Activated CD4-positive, alpha-beta T cell treated with anti-CD3 and anti-CD28 coated beads, Interleukin-2, amount 10 ng/mL, durations not matched to agents 24 days and 14 days (primary cell): Measurements from ENCODE around the gene LRRC61. TPM values are rescaled to one million over a fixed set of nuclear protein-coding genes. Genes with fewer than 3 reads are reported as not detected.

Experiments used
- DNase-seq: peaks from one replicate; pipeline ENCODE4 v3.0.0; 2022
- H3K27ac Mint-ChIP-seq: one replicate; pipeline ENCODE4 v1.8.0; 2022; ENCODE audit warnings: mild to moderate bottlenecking, mixed read lengths
- H3K27me3 Mint-ChIP-seq: one replicate; pipeline ENCODE4 v1.8.0; 2022; ENCODE audit warnings: mixed read lengths
- H3K36me3 Mint-ChIP-seq: one replicate; pipeline ENCODE4 v1.8.0; 2022; ENCODE audit warnings: low read depth, mild to moderate bottlenecking, mixed read lengths
- H3K4me1 Mint-ChIP-seq: one replicate; pipeline ENCODE4 v1.8.0; 2021; ENCODE audit warnings: mixed read lengths
- H3K4me3 Mint-ChIP-seq: one replicate; pipeline ENCODE4 v1.8.0; 2022; ENCODE audit warnings: mild to moderate bottlenecking, moderate library complexity, mixed read lengths
- H3K9me3 Mint-ChIP-seq: one replicate; pipeline ENCODE4 v1.8.0; 2021; ENCODE audit warnings: mixed read lengths
- intact Hi-C: fragments of 100-400 bp; cut with micrococcal nuclease; formaldehyde crosslinking; loops from one replicate; pipeline ENCODE4 v1.15.1; 2023
- total RNA-seq: library from RNA; stranded (reverse); gene quantifications from 2 replicates; pipeline ENCODE4 v1.2.3, GENCODE V29; 2022

Gene LRRC61
- total RNA-seq, 1 donor from 2014 or later, result 26.8 TPM

DNA sequence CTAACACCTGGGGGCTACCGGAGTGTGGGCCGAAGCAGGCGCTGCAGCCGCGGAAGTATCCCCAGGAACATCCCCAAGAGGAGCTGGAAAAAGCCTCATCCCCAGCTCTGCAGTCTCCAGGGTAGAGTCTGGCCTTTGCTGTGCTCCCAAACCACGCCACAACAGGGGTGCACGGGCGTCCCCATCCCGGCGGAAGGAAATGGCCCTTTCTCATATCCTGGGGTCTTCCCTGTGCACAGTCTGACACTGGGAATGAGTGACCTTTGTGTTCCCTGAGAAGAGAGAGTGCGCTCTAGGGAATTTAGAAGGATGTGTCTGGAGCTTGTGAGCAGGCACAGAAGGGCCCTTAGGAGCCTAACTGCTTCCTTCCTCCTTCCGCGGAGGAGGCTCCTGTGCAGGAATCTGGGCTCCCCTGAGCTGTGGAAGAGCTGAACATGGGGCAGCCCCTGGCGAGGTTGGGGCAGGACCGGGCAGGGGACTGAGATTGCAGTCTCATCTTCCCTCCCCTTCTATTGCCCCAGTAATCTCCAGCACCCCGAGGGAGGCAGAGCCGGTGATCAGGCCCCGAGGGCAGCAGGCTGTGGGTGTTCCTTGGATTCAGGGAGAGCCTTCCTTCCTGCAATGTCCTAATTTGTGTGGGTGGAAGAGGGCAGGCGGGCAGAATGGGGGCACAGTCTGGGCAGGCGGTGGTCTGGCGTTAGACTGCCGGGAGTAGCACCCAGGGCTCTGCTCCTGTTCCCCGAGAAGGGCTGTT lies 46.8 kb downstream of the LRRC61 start:
- intact Hi-C loops, result loop anchor here (1.0 to 10.0 kb wide), 3 partner anchors 8 to 715 kb away; partner anchors contain the start of genes AGAP3, ATP6V0E2, FASTK and TMUB1
- no peak for DNase-seq
- Mint-ChIP-seq H3K36me3 (peaks cover 29% of the 10 kb centered on the region), H3K4me3 (peak overlapping the region; percentile 98), H3K4me1 (peaks cover 37% of the 10 kb centered on the region), H3K9me3 (no peaks in the 10 kb centered on the region), H3K27ac (peak overlapping the region; percentile 97), H3K27me3 (no peaks in the 10 kb centered on the region)

DNA sequence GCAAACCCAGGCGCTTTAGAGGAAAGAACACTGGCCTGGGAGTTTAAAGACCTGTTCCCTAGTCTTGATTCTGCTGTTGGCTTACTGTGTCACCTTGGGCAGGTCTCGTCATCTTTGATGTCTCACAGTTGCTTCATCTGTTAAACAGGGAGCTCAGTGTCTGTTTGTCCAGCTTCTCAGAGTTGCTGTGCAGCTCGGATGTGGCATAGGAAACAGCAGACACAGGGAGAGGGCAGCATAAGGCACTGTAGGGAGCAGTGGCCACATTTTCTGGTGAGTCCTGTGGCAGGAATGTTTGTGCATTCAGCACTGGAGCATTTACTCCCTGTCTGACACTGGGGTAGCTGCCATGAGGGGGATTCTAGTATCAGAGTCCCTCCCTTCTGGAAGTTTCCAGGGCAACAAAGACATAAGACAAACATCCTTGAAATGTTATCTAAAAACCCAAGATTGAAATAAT lies 47.5 kb downstream of the LRRC61 start:
- Mint-ChIP-seq H3K27ac (peak overlapping the region; percentile 37), H3K4me3 (peak overlapping the region; percentile 98), H3K4me1 (peaks cover 40% of the 10 kb centered on the region), H3K9me3 (no peaks in the 10 kb centered on the region), H3K27me3 (no peaks in the 10 kb centered on the region), H3K36me3 (peaks cover 30% of the 10 kb centered on the region)
- DNase-seq, result no peak
- intact Hi-C loops, result loop anchor here (10.0 kb wide), 1 partner anchor 714 kb away; the partner anchor contains the start of genes AGAP3, FASTK and TMUB1

DNA sequence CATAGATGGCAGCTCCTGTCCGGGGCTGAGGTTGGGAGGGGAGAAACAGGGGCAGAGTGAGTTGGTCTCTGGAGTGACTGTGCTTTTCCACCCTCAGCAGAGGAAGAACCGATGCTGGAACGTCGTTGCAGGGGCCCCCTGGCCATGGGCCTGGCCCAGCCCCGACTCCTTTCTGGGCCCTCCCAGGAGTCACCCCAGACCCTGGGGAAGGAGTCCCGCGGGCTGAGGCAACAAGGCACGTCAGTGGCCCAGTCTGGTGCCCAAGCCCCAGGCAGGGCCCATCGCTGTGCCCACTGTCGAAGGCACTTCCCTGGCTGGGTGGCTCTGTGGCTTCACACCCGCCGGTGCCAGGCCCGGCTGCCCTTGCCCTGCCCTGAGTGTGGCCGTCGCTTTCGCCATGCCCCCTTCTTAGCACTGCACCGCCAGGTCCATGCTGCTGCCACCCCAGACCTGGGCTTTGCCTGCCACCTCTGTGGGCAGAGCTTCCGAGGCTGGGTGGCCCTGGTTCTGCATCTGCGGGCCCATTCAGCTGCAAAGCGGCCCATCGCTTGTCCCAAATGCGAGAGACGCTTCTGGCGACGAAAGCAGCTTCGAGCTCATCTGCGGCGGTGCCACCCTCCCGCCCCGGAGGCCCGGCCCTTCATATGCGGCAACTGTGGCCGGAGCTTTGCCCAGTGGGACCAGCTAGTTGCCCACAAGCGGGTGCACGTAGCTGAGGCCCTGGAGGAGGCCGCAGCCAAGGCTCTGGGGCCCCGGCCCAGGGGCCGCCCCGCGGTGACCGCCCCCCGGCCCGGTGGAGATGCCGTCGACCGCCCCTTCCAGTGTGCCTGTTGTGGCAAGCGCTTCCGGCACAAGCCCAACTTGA lies 48.2 kb downstream of the LRRC61 start:
- intact Hi-C loops, result loop anchor here (10.0 kb wide), 1 partner anchor 713 kb away; the partner anchor contains the start of genes AGAP3, FASTK and TMUB1
- Mint-ChIP-seq H3K4me3 (no peak overlapping the region), H3K36me3 (peaks cover 30% of the 10 kb centered on the region), H3K9me3 (no peaks in the 10 kb centered on the region), H3K4me1 (peaks cover 43% of the 10 kb centered on the region), H3K27ac (no peak overlapping the region), H3K27me3 (no peaks in the 10 kb centered on the region)
- DNase-seq, result no peak

DNA sequence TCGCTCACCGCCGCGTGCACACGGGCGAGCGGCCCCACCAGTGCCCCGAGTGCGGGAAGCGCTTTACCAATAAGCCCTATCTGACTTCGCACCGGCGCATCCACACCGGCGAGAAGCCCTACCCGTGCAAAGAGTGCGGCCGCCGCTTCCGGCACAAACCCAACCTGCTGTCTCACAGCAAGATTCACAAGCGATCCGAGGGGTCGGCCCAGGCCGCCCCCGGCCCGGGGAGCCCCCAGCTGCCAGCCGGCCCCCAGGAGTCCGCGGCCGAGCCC lies 48.8 kb downstream of the LRRC61 start:
- intact Hi-C loops, result loop anchor here (10.0 kb wide), 1 partner anchor 713 kb away; the partner anchor contains the start of genes AGAP3, FASTK and TMUB1
- DNase-seq, result no peak
- H3K4me1 Mint-ChIP-seq, result peaks cover 47% of the 10 kb centered on the region
- no peak overlapping the region for H3K4me3 Mint-ChIP-seq
- peaks cover 30% of the 10 kb centered on the region for H3K36me3 Mint-ChIP-seq
- H3K27me3 Mint-ChIP-seq, result no peaks in the 10 kb centered on the region
- H3K27ac Mint-ChIP-seq, result no peak overlapping the region
- no peaks in the 10 kb centered on the region for H3K9me3 Mint-ChIP-seq

DNA sequence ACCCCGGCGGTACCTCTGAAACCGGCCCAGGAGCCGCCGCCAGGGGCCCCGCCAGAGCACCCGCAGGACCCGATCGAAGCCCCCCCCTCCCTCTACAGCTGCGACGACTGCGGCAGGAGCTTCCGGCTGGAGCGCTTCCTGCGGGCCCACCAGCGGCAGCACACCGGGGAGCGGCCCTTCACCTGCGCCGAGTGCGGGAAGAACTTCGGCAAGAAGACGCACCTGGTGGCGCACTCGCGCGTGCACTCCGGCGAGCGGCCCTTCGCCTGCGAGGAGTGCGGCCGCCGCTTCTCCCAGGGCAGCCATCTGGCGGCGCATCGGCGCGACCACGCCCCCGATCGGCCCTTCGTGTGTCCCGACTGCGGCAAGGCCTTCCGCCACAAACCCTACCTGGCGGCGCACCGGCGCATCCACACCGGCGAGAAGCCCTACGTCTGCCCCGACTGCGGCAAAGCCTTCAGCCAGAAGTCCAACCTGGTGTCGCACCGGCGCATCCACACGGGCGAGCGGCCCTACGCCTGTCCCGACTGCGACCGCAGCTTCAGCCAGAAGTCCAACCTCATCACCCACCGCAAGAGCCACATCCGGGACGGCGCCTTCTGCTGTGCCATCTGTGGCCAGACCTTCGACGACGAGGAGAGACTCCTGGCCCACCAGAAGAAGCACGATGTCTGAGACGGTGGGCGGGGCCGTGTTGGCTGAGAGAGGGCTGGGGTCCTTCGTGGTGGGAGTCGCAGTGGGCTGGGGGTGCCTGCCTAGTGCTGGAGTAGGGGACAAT lies 49.3 kb downstream of the LRRC61 start:
- Mint-ChIP-seq H3K27me3 (no peaks in the 10 kb centered on the region), H3K27ac (no peak overlapping the region), H3K4me3 (no peak overlapping the region), H3K9me3 (no peaks in the 10 kb centered on the region), H3K4me1 (peaks cover 50% of the 10 kb centered on the region), H3K36me3 (peaks cover 30% of the 10 kb centered on the region)
- no peak for DNase-seq
- intact Hi-C loops, result loop anchor here (10.0 kb wide), 1 partner anchor 712 kb away; the partner anchor contains the start of genes AGAP3, FASTK and TMUB1

DNA sequence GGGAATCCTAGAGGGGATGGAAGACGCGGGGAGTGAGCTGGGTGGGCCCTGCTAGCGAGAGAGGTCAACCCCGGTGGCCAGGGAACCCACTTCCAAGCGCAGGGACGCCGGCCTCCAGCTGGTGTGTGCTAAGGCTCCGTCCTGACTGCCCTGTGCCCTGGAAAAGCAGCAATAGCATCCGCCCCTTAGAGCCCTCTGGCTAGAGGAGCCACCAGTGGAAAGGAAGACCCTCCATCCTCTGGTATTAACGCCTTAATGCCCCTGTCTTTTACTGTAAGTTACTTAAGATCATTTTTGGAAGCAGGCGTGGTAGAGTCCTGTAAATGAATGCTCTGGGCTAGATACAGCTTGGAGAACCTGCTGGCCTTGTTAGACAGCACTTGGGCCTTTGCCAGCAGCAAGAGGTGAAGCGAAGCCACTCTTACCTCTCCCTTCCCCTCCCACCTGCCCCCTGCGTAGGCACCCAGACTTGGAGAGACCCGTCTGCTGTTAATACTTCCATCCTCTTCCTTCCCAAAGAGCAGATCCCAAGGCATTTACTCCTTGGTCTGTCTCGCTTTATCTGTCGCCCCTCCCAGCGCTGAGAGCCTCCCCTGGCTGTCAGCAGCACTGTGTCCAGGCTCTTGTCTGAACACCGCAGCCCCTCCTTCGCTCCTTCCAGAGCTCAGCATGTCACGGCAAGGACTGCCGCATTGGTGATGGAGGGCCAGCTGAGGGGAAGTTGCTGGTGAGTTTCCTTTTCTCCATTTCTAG lies 50.1 kb downstream of the LRRC61 start:
- intact Hi-C loops, result loop anchor here (10.0 kb wide), 1 partner anchor 712 kb away; the partner anchor contains the start of genes AGAP3, FASTK and TMUB1
- Mint-ChIP-seq H3K27me3 (no peaks in the 10 kb centered on the region), H3K27ac (no peak overlapping the region), H3K4me1 (peaks cover 50% of the 10 kb centered on the region), H3K36me3 (peaks cover 30% of the 10 kb centered on the region), H3K4me3 (no peak overlapping the region), H3K9me3 (no peaks in the 10 kb centered on the region)
- no peak for DNase-seq

DNA sequence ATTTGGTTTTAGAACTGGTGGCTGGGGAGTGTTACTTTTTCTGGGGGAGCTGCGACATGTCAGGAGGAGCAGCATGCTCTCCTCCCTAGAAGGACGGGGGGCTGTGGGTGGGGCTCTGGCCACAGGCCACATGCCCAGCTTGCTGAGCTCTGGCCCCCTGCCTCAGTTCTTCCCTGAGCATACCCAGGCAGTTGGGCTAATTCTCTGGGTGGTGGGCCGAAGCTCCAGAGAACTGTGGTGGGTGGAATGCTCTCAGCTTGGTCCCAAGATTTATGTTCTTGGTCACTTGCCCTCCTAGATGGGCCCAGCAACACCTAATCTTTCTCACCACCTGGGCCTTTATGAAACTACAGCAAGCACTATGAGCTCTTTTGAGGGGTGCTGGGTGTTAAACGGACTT lies 50.9 kb downstream of the LRRC61 start:
- Mint-ChIP-seq H3K9me3 (no peaks in the 10 kb centered on the region), H3K27ac (no peak overlapping the region), H3K27me3 (no peaks in the 10 kb centered on the region), H3K4me3 (no peak overlapping the region), H3K4me1 (peaks cover 49% of the 10 kb centered on the region), H3K36me3 (peaks cover 30% of the 10 kb centered on the region)
- DNase-seq, result no peak
- intact Hi-C loops, result loop anchor here (10.0 kb wide), 1 partner anchor 711 kb away; the partner anchor contains the start of genes AGAP3, FASTK and TMUB1

DNA sequence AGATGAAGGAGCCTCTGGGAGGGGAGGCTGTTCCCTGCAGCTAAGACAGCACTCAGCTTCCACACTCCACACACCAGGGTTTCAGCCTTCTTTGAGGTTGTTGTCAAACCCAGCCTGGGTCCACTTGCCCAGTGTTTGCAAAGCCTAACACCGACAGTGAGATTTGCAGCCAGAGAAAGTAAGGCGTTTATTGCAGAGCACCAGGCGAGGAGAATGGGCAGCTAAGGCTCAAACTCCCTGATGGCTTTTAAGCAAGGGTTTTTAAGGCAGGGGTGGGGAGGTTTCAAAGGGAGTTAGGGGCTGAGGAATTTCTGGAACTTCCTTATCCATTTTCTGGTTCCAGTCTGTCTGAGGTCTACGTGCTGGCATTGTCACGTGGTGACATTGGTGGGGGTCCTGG lies 51.3 kb downstream of the LRRC61 start:
- no peak for DNase-seq
- no peaks in the 10 kb centered on the region for H3K9me3 Mint-ChIP-seq
- peak overlapping the region; percentile 2 for H3K27ac Mint-ChIP-seq
- no peaks in the 10 kb centered on the region for H3K27me3 Mint-ChIP-seq
- peaks cover 49% of the 10 kb centered on the region for H3K4me1 Mint-ChIP-seq
- no peak overlapping the region for H3K4me3 Mint-ChIP-seq
- intact Hi-C loops, result loop anchor here (10.0 kb wide), 1 partner anchor 710 kb away; the partner anchor contains the start of genes AGAP3, FASTK and TMUB1
- H3K36me3 Mint-ChIP-seq, result peaks cover 28% of the 10 kb centered on the region

DNA sequence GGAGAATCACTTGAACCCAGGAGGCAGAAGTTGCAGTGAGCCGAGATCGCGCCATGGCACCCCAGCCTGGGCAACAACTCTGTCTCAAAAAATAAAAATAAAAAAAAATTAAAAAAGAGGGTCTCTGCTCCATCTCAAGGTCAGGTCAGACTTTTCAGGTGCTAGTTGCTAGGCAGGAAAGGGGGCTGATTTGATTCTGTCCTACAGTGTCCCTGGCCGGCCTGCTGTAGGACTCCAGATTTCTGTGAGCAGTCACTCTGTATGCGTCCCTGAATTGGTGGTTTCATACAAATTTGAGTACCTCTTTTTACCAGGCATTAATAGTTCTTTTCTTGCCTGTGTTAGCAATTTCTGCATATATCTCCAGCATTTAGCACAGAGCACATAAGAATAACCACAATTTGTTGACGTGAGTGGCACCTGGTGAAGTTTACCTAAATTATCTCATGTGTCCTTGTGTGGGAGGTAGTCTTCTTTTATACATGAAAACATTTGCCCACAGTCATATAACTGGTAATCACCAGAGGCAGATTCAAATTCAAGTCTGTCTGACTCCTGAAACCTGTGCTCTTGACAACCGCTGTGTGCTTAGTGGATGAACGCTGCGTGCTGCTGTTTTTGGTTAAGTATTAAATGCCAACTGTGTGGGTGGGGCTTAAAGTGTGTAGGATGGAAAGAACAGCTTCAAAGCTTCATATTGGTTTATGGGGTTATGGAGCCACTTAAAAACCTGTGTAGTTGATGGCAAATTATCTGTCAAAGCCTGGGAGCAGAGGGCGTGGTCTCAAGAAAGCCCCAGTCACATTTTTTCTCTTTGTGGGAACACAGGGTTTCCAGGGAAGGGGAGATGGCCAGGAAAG lies 52.7 kb downstream of the LRRC61 start:
- peaks cover 46% of the 10 kb centered on the region for H3K4me1 Mint-ChIP-seq
- no peaks in the 10 kb centered on the region for H3K27me3 Mint-ChIP-seq
- intact Hi-C loops, result loop anchor here (5.0 to 10.0 kb wide), 3 partner anchors 46 to 709 kb away; partner anchors contain the start of genes AGAP3, FASTK and TMUB1
- H3K27ac Mint-ChIP-seq, result peak overlapping the region; percentile 78
- DNase-seq, result peak; percentile 75
- no peaks in the 10 kb centered on the region for H3K9me3 Mint-ChIP-seq
- peaks cover 23% of the 10 kb centered on the region for H3K36me3 Mint-ChIP-seq
- H3K4me3 Mint-ChIP-seq, result peak overlapping the region; percentile 55

DNA sequence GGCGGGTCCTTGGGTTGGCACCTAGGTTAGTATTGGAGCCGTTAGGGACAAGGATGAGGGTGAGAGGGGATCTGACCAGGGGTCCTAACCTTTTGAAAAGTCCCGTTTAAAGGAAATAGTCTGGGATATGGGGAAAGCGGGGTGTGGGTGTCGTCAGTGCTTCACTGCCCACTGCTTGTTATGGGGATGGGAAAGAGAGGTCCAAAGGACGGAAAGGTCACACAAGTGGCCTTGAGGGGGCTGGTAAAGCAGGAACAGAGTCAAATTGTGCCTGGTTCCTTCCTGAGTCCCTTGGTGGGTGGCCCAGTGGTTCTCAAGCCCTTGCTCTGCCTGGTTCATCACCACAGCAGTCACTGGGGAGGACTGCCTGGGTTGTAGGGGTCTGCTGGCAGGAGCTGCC lies 53.4 kb downstream of the LRRC61 start:
- intact Hi-C loops, result loop anchor here (5.0 to 10.0 kb wide), 3 partner anchors 46 to 708 kb away; partner anchors contain the start of genes AGAP3, FASTK and TMUB1
- Mint-ChIP-seq H3K27ac (peak overlapping the region; percentile 78), H3K4me3 (peak overlapping the region; percentile 55), H3K27me3 (no peaks in the 10 kb centered on the region), H3K36me3 (peaks cover 22% of the 10 kb centered on the region), H3K4me1 (peaks cover 47% of the 10 kb centered on the region), H3K9me3 (no peaks in the 10 kb centered on the region)
- no peak for DNase-seq

DNA sequence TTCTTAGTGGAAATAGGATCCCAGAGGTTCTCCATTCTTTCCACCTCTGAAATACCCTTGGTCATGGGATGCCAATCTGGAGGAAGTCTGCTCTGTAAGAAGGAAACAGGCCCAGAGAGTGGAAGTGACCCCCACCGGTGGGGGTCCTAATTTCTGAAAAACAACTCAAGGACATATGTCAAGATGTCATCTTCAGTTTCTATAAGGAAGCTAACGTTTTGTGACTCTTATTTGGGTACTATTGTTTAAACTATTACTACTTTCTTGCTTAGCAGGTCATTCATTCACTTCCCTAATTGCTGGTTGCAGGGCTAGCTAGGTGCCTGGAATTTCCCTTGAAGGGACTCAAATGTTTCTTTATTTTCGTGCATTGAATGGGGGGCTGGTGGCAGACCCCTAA lies 54.0 kb downstream of the LRRC61 start:
- Mint-ChIP-seq H3K4me3 (no peak overlapping the region), H3K27ac (peak overlapping the region; percentile 6), H3K36me3 (peaks cover 22% of the 10 kb centered on the region), H3K27me3 (no peaks in the 10 kb centered on the region), H3K9me3 (no peaks in the 10 kb centered on the region), H3K4me1 (peaks cover 47% of the 10 kb centered on the region)
- intact Hi-C loops, result loop anchor here (5.0 to 10.0 kb wide), 3 partner anchors 45 to 708 kb away; partner anchors contain the start of genes AGAP3, FASTK and TMUB1
- no peak for DNase-seq

DNA sequence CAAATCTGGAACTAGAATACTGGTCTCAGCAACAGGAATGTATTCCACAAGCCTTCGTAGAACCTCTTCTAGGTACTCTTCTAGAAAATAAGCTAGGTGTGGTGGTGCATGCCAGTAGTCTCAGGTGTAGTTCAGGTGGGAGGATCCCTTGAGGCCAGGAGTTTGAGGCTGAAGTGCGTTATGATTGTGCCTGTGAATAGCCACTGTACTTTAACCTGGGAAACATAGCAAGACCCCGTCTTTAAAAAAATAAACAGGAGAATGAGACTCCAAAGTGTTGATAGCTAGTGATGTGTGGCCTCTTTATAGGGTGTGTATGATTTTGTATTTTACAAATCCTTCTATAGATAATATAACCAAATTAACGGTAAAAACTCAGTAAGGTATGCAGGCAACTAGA lies 54.5 kb downstream of the LRRC61 start:
- no peak for DNase-seq
- H3K36me3 Mint-ChIP-seq, result peaks cover 19% of the 10 kb centered on the region
- peak overlapping the region; percentile 96 for H3K4me3 Mint-ChIP-seq
- no peaks in the 10 kb centered on the region for H3K9me3 Mint-ChIP-seq
- intact Hi-C loops, result loop anchor here (1.0 to 10.0 kb wide), 5 partner anchors 8 to 707 kb away; partner anchors contain the start of genes AGAP3, FASTK and TMUB1
- H3K27me3 Mint-ChIP-seq, result no peaks in the 10 kb centered on the region
- H3K27ac Mint-ChIP-seq, result peak overlapping the region; percentile 6
- H3K4me1 Mint-ChIP-seq, result peaks cover 47% of the 10 kb centered on the region
